Measurements from ENCODE around the gene TRIM63.
A peak's percentile ranks its signal among the peaks of the same experiment; 100 is the strongest.

The TRIM63 gene

GRCh38 chr1:26084844-26085243 lies 17.4 kb upstream of the TRIM63 start:
- DNase-seq (ENCODE audit: low spot score): no peak

GRCh38 chr1:26084091-26084561 lies 16.7 kb upstream of the TRIM63 start:
- DNase-seq (ENCODE audit: low spot score): no peak

GRCh38 chr1:26083208-26083607 lies 15.8 kb upstream of the TRIM63 start:
- DNase-seq (ENCODE audit: low spot score): peak; percentile 55

GRCh38 chr1:26082020-26082350 lies 14.6 kb upstream of the TRIM63 start:
- no peak for DNase-seq (ENCODE audit: low spot score)

- DNase-seq (ENCODE audit: low spot score): no peak
Measured at GRCh38 chr1:26081267-26082019, 14.0 kb upstream of the TRIM63 start.

GRCh38 chr1:26079960-26080814 lies 12.8 kb upstream of the TRIM63 start:
- no peak for DNase-seq (ENCODE audit: low spot score)

GRCh38 chr1:26079178-26079563 lies 11.7 kb upstream of the TRIM63 start:
- no peak for DNase-seq (ENCODE audit: low spot score)

- no peak for DNase-seq (ENCODE audit: low spot score)
Measured at GRCh38 chr1:26078286-26079177, 11.1 kb upstream of the TRIM63 start.

GRCh38 chr1:26077524-26077923 lies 10.1 kb upstream of the TRIM63 start:
- no peak for DNase-seq (ENCODE audit: low spot score)

GRCh38 chr1:26075421-26076144 lies 8.2 kb upstream of the TRIM63 start:
- DNase-seq (ENCODE audit: low spot score): no peak

GRCh38 chr1:26072305-26072704 lies 4.9 kb upstream of the TRIM63 start:
- no peak for DNase-seq (ENCODE audit: low spot score)

- DNase-seq (ENCODE audit: low spot score): no peak
Measured at GRCh38 chr1:26070963-26071342, 3.5 kb upstream of the TRIM63 start.

- no peak for DNase-seq (ENCODE audit: low spot score)
Measured at GRCh38 chr1:26070296-26070962, 3.0 kb upstream of the TRIM63 start.

GRCh38 chr1:26069941-26070295 lies 2.5 kb upstream of the TRIM63 start:
- no peak for DNase-seq (ENCODE audit: low spot score)

- no peak for DNase-seq (ENCODE audit: low spot score)
Measured at GRCh38 chr1:26066857-26067256, 573 bp downstream of the TRIM63 start.

- no peak for DNase-seq (ENCODE audit: low spot score)
Measured at GRCh38 chr1:26066160-26066559, 1.3 kb downstream of the TRIM63 start.

- DNase-seq (ENCODE audit: low spot score): no peak
Measured at GRCh38 chr1:26064553-26064952, 2.9 kb downstream of the TRIM63 start.

GRCh38 chr1:26060832-26061574 lies 6.4 kb downstream of the TRIM63 start:
- DNase-seq (ENCODE audit: low spot score): no peak

- no peak for DNase-seq (ENCODE audit: low spot score)
Measured at GRCh38 chr1:26059906-26060305, 7.5 kb downstream of the TRIM63 start.

GRCh38 chr1:26058052-26058595 lies 9.3 kb downstream of the TRIM63 start:
- DNase-seq (ENCODE audit: low spot score): no peak
